ENCODE data around the gene DNAH7. TPM values are rescaled to one million over a fixed set of nuclear protein-coding genes. Genes with fewer than 3 reads are reported as not detected.

Gene DNAH7
- total RNA-seq, 1 donor, result 0.10 TPM

GRCh38 chr2:195891081-195891480 is 177.6 kb downstream of the DNAH7 start:
- Histone ChIP-seq H3K4me1 (ENCODE audit: insufficient read depth, low read length) (no peaks in the 10 kb centered on the region), H3K27me3 (ENCODE audit: insufficient read depth, low read length) (no peaks in the 10 kb centered on the region), H3K4me3 (ENCODE audit: low read length) (no peak overlapping the region), H3K9me3 (ENCODE audit: low read depth, low read length) (no peaks in the 10 kb centered on the region)

- no peaks in the 10 kb centered on the region for H3K4me1 ChIP-seq (ENCODE audit: insufficient read depth, low read length)
- no peaks in the 10 kb centered on the region for H3K9me3 ChIP-seq (ENCODE audit: low read depth, low read length)
- no peak overlapping the region for H3K4me3 ChIP-seq (ENCODE audit: low read length)
- H3K27me3 ChIP-seq (ENCODE audit: insufficient read depth, low read length), result no peaks in the 10 kb centered on the region
Observed at GRCh38 chr2:195879153-195879552, 189.5 kb downstream of the DNAH7 start.

DNA sequence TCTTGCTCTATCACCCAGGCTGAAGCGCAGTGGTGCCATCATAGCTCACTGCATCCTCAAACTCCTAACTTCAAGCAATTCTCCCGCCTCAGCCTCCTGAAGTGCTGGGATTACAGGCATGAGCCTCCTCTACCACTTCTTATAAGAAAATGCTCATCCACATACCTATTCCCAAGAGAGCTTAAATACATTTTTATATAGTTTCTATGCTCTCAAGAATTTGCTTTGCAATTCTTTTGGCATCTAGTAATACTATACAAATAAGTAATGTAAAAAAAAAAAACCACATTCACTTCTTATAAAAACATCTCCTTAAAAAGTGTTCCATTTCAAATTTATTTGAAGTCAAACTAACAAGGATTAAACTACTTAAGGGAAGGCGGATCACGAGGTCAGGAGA is 197.3 kb downstream of the DNAH7 start:
- no peaks in the 10 kb centered on the region for H3K4me1 ChIP-seq (ENCODE audit: insufficient read depth, low read length)
- H3K27me3 ChIP-seq (ENCODE audit: insufficient read depth, low read length), result no peaks in the 10 kb centered on the region
- no peaks in the 10 kb centered on the region for H3K9me3 ChIP-seq (ENCODE audit: low read depth, low read length)
- no peak overlapping the region for H3K4me3 ChIP-seq (ENCODE audit: low read length)

DNA sequence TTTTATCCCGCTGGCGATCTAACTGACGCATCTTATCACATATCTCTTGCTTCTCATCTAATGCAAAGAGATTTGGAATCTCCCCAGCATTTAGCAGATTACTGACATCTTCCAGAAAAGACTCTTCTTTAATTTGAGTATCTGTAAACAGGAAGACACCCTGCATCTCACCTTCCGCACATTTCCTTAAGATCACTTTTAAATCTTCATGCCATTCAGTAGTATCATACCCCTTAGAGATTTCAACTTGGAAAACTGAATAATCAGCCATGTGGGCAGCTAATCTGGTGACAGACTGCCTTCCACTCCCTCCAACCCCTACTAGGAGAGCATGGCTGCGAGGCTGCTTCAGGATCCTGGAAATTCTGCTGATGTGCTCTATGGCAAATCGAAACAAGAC is 204.3 kb downstream of the DNAH7 start:
- Histone ChIP-seq H3K27me3 (ENCODE audit: insufficient read depth, low read length) (no peaks in the 10 kb centered on the region), H3K4me3 (ENCODE audit: low read length) (no peak overlapping the region), H3K4me1 (ENCODE audit: insufficient read depth, low read length) (no peaks in the 10 kb centered on the region), H3K9me3 (ENCODE audit: low read depth, low read length) (no peaks in the 10 kb centered on the region)

- no peak overlapping the region for H3K4me3 ChIP-seq (ENCODE audit: low read length)
- H3K27me3 ChIP-seq (ENCODE audit: insufficient read depth, low read length), result no peaks in the 10 kb centered on the region
- no peaks in the 10 kb centered on the region for H3K4me1 ChIP-seq (ENCODE audit: insufficient read depth, low read length)
- no peaks in the 10 kb centered on the region for H3K9me3 ChIP-seq (ENCODE audit: low read depth, low read length)
Observed at GRCh38 chr2:195863564-195863963, 205.1 kb downstream of the DNAH7 start.

- H3K9me3 ChIP-seq (ENCODE audit: low read depth, low read length), result no peaks in the 10 kb centered on the region
- H3K4me1 ChIP-seq (ENCODE audit: insufficient read depth, low read length), result no peaks in the 10 kb centered on the region
- no peaks in the 10 kb centered on the region for H3K27me3 ChIP-seq (ENCODE audit: insufficient read depth, low read length)
- H3K4me3 ChIP-seq (ENCODE audit: low read length), result no peak overlapping the region
Observed at GRCh38 chr2:195863121-195863520, 205.5 kb downstream of the DNAH7 start.

- Histone ChIP-seq H3K9me3 (ENCODE audit: low read depth, low read length) (no peaks in the 10 kb centered on the region), H3K27me3 (ENCODE audit: insufficient read depth, low read length) (no peaks in the 10 kb centered on the region), H3K4me1 (ENCODE audit: insufficient read depth, low read length) (no peaks in the 10 kb centered on the region), H3K4me3 (ENCODE audit: low read length) (no peak overlapping the region)
Observed at GRCh38 chr2:195861821-195862220, 206.8 kb downstream of the DNAH7 start.

DNA sequence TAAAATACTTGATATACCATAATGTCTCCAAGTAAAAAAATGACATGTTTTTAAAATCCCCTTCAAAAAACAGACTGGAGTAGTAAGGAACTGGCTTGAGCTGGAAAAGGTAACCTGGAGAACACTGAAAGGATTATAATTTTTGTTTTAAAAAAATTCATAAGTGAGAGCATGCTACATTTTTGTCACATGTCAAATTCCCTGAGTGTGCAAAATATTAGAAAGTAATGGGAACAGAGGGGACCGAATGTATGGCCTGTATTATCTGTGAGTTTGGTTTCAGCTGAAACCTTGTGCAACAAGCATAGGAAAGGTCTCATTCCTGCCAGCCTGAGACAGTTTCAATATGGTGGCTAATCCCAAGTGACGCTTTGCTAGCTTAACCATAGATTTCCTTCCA is 209.1 kb downstream of the DNAH7 start:
- Histone ChIP-seq H3K4me3 (ENCODE audit: low read length) (no peak overlapping the region), H3K9me3 (ENCODE audit: low read depth, low read length) (no peaks in the 10 kb centered on the region), H3K4me1 (ENCODE audit: insufficient read depth, low read length) (no peaks in the 10 kb centered on the region), H3K27me3 (ENCODE audit: insufficient read depth, low read length) (no peaks in the 10 kb centered on the region)

DNA sequence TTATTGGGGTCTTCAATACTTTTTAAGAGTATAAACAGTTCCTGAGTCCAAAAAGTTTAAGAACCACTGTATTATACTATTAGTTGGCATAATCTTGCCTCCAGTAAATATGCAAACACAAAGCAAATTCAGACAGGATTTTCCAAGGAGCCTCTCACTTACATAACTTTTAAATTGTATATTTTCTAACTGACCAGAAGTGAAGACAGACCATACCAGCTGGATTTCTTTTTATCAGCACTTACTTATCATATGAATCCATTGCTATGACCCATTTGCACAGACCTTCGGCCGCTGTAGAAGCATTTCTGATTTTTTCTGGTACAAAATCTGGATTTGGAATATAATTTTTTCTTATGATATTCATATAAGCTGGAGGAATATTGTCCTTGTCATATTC is 211.5 kb downstream of the DNAH7 start:
- Histone ChIP-seq H3K4me3 (ENCODE audit: low read length) (no peak overlapping the region), H3K9me3 (ENCODE audit: low read depth, low read length) (no peaks in the 10 kb centered on the region), H3K4me1 (ENCODE audit: insufficient read depth, low read length) (no peaks in the 10 kb centered on the region), H3K27me3 (ENCODE audit: insufficient read depth, low read length) (no peaks in the 10 kb centered on the region)

DNA sequence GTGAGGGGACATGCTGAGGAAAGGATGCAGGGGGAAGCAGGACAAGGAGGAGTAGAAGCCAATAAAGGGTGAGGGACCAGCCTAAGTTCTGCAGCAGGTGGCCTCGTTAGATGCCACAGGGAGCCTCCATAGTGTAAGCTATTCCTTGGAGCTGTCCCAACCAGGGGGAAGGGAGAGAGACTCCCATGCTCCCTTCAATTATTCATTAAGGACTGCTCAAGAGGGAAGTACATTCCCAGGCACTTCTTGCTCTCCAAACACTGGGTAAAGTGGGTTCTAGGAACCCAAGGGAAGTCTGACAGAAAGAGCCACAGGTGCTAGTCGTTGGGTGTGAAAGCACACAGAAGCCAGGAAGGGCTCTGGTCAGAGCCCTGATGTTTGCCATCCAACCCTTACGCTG is 217.9 kb downstream of the DNAH7 start:
- Histone ChIP-seq H3K9me3 (ENCODE audit: low read depth, low read length) (no peaks in the 10 kb centered on the region), H3K4me1 (ENCODE audit: insufficient read depth, low read length) (no peaks in the 10 kb centered on the region), H3K27me3 (ENCODE audit: insufficient read depth, low read length) (no peaks in the 10 kb centered on the region), H3K4me3 (ENCODE audit: low read length) (no peak overlapping the region)

DNA sequence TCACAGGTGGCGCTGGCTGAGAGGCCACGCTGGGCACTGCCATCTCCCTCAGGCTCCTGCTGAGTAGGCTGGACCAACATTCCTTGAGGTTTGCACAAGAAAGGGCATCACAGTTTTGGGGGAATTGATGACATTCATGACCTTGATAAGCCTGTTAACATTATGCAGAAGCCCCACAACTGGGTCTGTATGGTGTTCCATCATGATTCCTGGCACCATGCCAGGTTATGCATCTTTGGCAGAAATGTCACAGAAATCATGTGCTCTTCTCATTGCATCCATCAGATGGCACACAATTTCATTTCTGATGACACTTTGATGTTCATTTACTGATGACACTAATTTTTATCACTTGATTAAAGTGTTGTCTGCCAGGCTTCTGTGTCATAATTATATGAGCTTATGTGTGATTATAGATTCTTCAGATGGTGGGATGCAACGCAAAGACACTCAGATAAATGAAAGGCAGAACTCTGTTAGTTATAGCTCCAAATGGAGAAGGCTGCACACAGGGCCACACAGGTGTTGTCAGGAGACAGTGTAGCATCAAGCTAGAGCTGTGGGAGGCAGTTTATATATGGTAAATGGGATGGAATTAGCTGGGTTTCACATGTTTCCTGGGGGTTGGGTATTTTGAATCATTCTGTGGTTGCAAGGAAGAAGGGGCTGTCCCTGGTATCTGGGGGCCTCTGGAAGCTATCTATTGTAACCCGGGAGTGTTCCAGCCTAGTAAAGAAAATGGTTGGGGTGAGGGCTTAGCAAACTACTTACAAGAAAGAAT is 220.3 kb downstream of the DNAH7 start:
- H3K27me3 ChIP-seq (ENCODE audit: insufficient read depth, low read length), result no peaks in the 10 kb centered on the region
- H3K4me1 ChIP-seq (ENCODE audit: insufficient read depth, low read length), result no peaks in the 10 kb centered on the region
- H3K9me3 ChIP-seq (ENCODE audit: low read depth, low read length), result no peaks in the 10 kb centered on the region
- no peak overlapping the region for H3K4me3 ChIP-seq (ENCODE audit: low read length)

- Histone ChIP-seq H3K9me3 (ENCODE audit: low read depth, low read length) (no peaks in the 10 kb centered on the region), H3K27me3 (ENCODE audit: insufficient read depth, low read length) (no peaks in the 10 kb centered on the region), H3K4me1 (ENCODE audit: insufficient read depth, low read length) (no peaks in the 10 kb centered on the region), H3K4me3 (ENCODE audit: low read length) (no peak overlapping the region)
Observed at GRCh38 chr2:195842932-195843331, 225.7 kb downstream of the DNAH7 start.

DNA sequence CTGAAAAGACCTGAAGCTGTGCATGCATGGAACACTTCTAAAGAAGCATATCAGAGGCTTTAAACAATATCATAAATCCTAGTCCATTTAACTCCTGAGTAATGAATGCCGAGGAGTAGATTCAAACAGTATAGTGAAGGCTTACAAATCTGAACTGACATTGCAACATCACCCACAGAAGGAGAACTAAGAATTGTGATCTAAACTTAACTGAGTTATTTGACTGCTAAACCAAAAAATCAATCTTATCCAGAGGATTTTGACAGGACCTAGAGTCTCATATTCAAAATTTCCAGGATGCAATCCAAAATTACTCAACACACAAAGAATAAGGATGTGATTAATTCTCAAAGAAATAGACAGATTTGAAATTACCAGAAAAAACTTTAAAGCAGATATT is 230.6 kb downstream of the DNAH7 start:
- H3K27me3 ChIP-seq (ENCODE audit: insufficient read depth, low read length), result no peaks in the 10 kb centered on the region
- H3K9me3 ChIP-seq (ENCODE audit: low read depth, low read length), result no peaks in the 10 kb centered on the region
- H3K4me1 ChIP-seq (ENCODE audit: insufficient read depth, low read length), result no peaks in the 10 kb centered on the region
- H3K4me3 ChIP-seq (ENCODE audit: low read length), result no peak overlapping the region

- no peaks in the 10 kb centered on the region for H3K4me1 ChIP-seq (ENCODE audit: insufficient read depth, low read length)
- H3K27me3 ChIP-seq (ENCODE audit: insufficient read depth, low read length), result no peaks in the 10 kb centered on the region
- no peak overlapping the region for H3K4me3 ChIP-seq (ENCODE audit: low read length)
- H3K9me3 ChIP-seq (ENCODE audit: low read depth, low read length), result no peaks in the 10 kb centered on the region
Observed at GRCh38 chr2:195836002-195836401, 232.6 kb downstream of the DNAH7 start.

GRCh38 chr2:195834836-195835235 is 233.8 kb downstream of the DNAH7 start:
- Histone ChIP-seq H3K27me3 (ENCODE audit: insufficient read depth, low read length) (no peaks in the 10 kb centered on the region), H3K9me3 (ENCODE audit: low read depth, low read length) (no peaks in the 10 kb centered on the region), H3K4me3 (ENCODE audit: low read length) (no peak overlapping the region), H3K4me1 (ENCODE audit: insufficient read depth, low read length) (no peaks in the 10 kb centered on the region)
